SK-N-MC (cell line): Measurements from ENCODE around the gene MANBA.

ENCODE experiments used
- EZH2 ChIP-seq: fragments of 200-600 bp; sonication (generic); IDR thresholded peaks from one replicate; pipeline ENCODE4 v1.6.1; 2017; ENCODE audit warnings: antibody characterized with exemption
- POLR2AphosphoS5 ChIP-seq: IDR thresholded peaks from 2 replicates; pipeline ENCODE4 v1.6.1; 2012; ENCODE audit warnings: mild to moderate bottlenecking, low read depth, low read length, borderline replicate concordance

- TF ChIP-seq EZH2 (no peak), POLR2AphosphoS5 (no peak)
Observed at GRCh38 chr4:102713096-102713495, 47.7 kb downstream of the MANBA start.
